GM18502 (cell line): Measurements from ENCODE around the gene PURA.
"Not testable (repeated sequence)": the region's sequence is repeated elsewhere in the genome, so short reads cannot be mapped to it uniquely, and the experiment has no call there.

Source experiments
- ATAC-seq: cut with Tn5 transposase; IDR thresholded peaks from one replicate; pipeline ENCODE4 v1.9.1; 2021; ENCODE audit warnings: mild to moderate bottlenecking; ENCODE audit not compliant: unreplicated experiment, poor library complexity

Gene PURA

DNA sequence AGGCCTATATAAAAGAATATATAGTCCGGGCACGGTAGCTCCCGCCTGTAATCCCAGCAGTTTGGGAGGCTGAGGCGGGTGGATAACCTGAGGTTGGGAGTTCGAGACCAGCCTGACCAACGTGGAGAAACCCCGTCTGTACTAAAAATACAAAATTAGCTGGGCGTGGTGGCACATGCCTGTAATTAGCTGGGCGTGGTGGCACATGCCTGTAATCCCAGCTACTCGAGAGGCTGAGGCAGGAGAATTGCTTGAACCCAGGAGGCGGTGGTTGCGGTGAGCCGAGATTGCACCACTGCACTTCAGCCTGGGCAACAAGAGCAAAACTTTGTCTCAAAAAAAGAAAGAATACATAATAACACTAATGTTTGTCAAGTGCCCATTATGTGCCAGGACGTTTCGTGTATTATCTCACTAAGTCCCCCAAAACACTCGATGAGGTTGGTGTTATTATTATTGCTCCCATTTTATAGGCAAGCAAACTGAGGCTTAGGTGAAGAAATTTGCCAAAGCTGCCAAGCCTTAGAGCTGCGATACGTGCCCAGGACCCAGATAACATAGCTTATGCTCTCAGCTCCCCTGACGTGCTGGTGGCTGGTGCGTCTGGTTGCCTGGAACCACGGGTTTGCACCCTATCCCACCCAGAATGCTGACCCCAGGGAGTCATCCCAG lies 40.9 kb downstream of the PURA start:
- not testable (repeated sequence) for ATAC-seq

DNA sequence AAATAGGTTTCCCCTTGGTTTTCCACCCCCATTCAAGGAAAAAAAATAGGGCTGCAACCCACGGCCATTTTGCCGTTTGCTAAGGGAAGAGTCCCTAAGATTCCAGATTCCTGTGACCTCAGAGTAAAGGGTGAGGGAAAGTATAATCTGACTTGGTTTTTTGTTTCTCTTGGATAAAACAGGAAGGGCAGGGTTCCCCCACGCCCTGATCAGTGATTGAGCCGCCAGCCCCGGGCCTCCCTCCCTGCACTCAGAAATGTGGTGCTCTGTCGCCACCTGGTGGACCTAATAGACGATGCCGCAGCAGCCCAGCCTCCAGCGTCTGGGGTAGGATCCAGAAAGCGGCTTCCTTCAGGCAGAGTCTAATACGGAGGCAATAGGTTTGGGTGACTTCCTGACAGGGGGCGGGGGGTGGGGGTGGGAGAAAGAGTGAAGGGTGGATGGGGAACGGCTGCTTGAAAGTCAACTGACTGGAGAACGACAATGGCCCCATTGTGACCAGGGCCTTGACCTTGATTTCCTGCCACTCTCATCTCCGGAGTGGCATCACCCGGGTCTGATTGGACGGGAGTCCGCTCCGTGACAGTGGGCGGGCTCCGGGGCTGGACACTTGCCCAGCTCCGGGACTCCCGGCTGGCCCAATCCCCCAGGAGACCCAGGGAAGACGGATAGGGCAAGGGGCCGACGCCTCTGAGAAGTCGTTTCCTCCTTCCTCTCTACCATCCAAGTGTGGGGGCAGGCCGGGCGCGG lies 43.3 kb downstream of the PURA start:
- peak; percentile 98 for ATAC-seq

DNA sequence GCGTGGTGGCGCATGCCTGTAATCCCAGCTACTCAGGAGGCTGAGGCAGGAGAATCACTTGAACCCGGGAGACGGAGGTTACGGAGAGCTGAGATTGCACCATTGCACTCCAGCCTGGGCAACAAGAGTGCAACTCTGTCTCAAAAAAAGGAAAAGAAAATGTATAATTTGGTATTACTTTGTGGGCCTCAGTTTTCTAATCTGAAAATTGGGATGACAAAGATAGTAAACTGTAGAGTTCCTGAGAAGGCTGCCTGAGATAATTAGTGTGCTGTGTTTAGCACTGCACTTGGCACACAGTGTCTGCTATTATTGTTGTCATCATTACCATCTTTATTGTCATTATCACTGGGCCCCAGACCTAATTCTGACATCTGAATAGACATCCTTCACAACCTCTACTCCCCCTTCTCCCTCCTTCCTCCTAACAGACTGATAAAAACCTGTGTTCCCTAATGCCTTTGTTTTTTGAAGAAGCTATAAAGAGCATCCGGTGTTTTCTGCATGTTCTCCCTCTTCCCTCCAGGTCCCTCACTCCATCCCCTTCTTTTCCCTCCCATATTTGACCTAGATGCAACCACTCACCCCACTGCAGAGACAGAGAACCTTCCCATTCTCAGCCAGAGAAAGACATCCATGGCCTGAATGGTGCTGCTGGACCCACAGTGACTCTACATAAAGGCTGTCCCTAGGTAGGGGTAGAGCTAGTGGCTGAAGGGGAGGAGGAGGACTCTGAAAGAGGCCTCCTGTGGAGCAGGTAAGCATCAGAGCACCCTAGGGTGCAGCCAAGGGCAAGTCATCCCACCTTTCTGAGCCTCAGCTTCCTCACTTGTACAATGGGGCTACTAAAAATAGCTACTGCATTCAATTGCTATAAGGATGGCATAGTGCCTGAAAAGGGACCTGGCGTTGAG lies 45.4 kb downstream of the PURA start:
- ATAC-seq: no peak

DNA sequence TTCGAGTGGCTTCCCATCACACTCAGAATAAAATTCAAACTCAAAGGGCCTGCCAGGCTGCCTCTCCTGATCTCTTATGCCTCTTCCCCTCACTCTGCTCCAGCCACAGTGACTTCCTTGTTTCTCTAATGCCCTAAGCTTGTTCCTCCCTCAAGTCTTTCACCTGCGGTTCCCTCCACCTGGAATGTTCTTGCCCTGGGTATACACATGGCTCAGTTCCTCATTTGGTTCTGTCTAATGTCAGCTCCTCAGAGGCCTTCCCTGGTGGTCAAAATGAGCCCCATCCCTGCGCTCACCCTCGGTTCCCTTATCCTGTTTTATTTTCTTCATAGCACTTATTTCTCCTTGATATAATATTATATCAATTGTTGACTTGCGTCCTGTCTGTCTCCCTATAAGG lies 48.4 kb downstream of the PURA start:
- ATAC-seq: no peak

DNA sequence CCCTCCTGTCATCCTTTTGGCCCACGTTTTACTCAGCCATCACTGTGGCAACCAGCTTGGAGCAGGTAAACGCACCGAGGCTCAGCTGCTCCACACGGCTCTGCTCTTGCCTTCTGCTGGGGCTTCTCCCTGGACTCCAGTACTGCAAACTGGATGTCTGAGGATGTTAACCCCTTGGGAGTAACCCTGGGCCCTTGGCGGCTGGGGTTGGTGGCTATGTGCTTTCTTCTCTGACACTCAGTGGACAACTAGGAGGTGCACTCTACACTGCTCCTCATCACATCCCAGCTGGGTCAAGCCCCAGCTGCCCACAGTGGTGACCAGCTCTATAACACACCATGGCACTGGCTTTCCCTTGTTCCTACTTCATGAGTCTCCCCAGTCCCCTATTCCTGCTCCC lies 48.9 kb downstream of the PURA start:
- ATAC-seq: no peak

DNA sequence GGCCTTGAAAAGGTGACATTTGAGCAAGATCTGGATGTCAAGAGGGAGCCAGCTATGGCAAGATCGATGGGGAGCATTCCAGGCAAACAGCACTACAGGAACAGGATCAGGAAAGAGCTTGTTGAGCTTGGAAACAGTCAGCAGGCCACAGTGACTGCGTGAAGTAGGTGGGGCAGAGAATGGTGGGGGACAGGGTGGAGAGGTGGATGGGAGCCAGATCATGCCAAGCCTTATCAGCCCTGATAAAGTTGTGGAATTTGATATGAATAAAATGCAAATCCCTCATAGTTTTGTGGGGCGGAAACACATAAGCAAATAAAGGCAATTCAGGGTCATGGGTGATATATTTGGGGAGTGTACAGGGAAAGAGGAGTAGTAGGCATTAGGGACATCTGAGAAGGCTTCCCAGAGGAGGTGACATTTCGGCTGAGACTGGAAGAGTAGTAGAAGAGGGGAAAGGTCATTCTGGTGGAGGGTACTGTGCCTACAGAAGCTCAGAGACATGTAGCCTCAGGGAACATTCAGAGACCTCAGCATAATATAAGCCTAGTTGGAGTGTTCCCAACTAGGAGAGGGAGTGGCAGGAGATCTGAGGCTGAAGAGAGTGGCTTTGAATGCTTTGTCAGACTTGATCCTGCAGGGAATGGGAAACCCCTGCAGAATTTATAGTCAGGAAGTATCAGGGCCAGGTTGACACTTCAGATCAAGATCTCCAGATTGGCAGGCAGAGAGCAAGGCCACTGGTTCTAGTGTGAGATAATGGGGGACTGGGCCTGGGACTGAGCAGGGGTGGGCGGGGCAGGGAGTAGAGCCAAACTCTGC lies 51.4 kb downstream of the PURA start:
- ATAC-seq: no peak

DNA sequence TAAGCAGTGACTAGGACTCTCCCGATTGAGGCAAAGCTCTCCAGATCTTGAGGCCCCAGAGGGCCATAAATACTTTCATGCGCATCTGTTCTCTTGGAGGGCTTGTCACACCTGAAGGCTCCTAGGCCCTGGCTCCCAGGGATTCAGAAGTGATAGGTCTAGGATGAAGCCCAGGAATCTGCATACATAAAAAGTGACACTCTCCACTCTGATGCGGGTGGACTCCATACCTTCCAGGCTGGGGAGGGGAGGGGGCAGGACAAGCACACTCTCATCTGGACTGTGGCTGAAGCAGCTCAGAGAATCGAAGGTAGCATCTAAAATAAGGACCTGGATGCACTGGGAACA lies 52.0 kb downstream of the PURA start:
- no peak for ATAC-seq

DNA sequence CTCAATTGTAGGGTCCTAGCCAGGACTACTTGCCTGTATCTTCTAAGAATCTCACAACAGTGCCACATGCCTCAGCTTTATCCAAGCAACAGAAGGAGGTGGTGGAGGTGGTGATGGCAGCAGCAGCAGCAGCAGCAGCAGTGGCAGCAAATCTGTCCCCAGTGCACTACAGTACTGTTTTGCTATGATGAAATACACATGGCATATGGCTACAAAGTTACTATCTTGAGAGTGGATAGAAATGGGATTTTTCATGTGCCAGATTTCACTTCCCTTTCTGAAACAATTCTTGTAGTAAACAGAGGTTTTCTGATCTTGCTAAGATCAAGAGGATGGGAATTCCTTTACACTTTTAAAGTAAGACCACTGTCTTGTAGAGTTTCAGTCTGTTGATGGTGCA lies 53.0 kb downstream of the PURA start:
- ATAC-seq: no peak

DNA sequence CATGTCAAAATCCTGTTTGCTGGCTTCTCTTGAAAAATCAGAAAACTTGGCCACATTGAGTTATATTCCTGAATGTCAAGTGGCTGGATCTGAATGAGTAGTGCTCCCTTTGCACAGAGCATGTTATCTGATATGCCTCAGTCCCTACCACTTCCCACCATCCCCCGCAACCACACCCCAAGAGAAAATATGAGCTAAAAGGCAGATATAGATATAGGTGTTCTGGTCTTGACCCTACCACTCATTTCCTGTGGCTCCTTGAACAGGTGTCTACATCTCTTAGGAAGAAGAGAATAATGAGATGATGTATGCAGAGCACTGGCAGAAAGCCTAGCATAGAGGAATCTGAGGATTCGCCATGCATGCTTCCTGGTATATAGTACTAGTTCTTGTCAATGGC lies 54.5 kb downstream of the PURA start:
- ATAC-seq: no peak

DNA sequence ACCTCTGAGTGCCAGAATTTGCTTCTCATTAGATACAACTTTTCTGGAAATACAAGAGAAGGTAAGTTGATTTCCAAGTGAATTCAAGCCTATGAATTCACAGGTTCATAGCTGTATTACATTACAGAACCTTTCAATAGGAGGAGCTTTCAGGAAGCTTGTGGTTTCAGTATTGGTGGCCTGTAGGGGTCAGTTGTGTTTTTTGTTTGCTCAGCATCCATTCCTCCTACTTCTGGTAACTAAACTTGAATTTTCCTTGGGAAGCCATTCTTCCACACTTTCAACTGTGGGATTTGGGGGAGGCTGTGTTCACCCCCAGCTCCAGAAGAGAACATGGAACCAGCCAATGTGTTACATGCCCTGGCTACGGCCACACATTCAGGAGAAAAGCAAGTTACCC lies 55.5 kb downstream of the PURA start:
- no peak for ATAC-seq

DNA sequence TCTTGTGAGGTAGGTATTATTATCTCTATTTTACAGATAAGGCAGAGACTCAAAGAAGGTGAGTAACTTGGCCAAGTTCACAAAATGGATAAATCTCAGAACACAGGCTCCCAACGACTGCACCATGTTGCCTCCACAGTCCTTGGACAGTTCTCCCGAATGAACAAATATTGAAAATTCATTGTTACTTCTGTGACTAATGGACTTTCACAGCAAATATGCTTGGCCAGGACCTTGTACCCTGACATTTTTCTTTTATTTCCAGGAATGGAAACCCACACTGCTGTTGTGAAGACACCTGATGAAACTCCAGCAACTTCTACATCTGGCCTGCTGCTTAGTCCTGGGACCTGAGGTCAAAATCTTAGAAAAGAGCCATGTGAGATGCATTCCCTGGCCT lies 58.6 kb downstream of the PURA start:
- ATAC-seq: no peak

DNA sequence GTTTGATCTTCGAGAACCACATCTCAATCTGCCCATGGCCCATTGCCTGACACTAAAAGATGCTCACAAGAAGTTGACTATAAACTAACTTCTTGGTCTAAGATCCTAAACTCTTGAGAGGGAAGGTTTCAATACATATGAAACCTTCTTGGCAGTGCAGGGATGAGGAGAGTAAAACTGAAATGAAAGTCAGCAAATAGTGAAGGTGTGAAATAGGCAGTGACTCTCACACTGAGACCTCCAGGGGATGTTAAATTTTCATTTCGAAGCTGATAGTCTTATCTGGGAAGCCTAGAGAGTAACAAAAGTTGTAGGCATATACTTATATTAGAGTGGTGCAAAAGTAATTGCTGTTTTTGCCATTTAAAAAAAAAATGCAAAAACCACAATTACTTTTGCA lies 60.1 kb downstream of the PURA start:
- no peak for ATAC-seq

DNA sequence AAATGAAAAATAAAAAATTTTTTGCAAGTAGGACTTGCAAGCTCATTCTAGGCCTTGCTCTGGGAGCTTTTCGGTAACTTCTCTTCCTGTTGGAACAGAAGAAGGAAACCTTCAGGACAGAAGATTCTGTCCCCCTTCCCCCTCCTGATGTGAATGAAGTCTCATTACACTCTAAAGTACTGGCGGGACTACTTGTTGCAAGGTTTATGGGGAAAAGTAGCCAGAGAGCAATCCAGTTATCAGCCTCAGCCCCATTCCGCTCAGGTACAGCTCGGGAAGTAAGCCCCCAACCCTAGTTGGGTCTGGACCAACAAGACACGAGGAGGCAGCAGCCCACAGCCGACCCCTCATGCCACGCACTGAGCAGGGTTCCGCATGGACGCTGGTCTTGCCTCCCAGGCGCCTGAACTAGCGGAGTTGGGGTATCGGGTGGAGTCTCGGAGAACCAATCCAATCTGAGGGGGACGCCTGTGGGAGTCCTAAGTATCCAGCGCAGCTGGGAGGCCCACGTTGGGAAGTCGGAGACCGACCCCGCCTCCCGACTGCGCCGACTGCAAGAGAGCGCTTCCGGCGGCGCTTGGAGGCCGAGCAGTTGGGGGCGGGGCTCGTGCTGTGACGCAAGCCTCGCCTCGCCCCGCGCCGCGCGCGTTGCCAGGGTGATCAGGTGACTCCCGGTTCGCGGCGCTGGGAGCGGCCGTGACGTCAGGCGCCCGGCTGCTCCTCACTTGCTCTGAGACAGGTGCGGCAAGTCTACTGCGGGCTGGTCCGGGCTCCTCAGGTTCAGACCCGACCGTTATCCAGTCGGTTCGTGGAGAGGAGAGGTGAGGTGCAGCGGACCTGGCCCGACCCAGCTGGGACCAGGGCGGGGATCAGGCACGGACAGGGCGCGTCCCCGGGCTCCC lies 60.8 kb downstream of the PURA start, which contains the start of gene CYSTM1:
Gene CYSTM1, plus strand, starts transcription at position 724 of the 902 bp plus-strand sequence. CDS start 19,278 bp downstream, outside the sequence.
- peak; percentile 90 for ATAC-seq
